ENCODE results near the gene PFKFB4. TPM values are rescaled to one million over a fixed set of nuclear protein-coding genes. Genes with fewer than 3 reads are reported as not detected.
"Not testable (repeated sequence)": the region's sequence is repeated elsewhere in the genome, so short reads cannot be mapped to it uniquely, and the experiment has no call there.

PFKFB4 gene
- total RNA-seq, 4 donors from 2014 or later = 1.8 to 2.9 (median 1.9) TPM

GRCh38 chr3:48493203-48493501 lies 63.5 kb downstream of the PFKFB4 start:
- no peaks in the 10 kb centered on the region for H3K4me1 ChIP-seq
- no peak overlapping the region for H3K27ac ChIP-seq (replicated peaks in 1 of 4)
- H3K4me3 ChIP-seq = no peak overlapping the region
- TF ChIP-seq EP300 (IDR thresholded peaks at IDR 0.05) (no peak), POLR2AphosphoS5 (IDR thresholded peaks at IDR 0.05) (no peak), POLR2A (IDR thresholded peaks at IDR 0.05; ENCODE audit: low read depth) (no peak)
- TF ChIP-seq, protein P1, sequence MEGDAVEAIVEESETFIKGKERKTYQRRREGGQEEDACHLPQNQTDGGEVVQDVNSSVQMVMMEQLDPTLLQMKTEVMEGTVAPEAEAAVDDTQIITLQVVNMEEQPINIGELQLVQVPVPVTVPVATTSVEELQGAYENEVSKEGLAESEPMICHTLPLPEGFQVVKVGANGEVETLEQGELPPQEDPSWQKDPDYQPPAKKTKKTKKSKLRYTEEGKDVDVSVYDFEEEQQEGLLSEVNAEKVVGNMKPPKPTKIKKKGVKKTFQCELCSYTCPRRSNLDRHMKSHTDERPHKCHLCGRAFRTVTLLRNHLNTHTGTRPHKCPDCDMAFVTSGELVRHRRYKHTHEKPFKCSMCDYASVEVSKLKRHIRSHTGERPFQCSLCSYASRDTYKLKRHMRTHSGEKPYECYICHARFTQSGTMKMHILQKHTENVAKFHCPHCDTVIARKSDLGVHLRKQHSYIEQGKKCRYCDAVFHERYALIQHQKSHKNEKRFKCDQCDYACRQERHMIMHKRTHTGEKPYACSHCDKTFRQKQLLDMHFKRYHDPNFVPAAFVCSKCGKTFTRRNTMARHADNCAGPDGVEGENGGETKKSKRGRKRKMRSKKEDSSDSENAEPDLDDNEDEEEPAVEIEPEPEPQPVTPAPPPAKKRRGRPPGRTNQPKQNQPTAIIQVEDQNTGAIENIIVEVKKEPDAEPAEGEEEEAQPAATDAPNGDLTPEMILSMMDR (IDR thresholded peaks at IDR 0.05) = no peak
- peaks cover 12 to 58% (median 41%) of the 10 kb centered on the region in 4 donors for H3K36me3 ChIP-seq
- DNase-seq (ENCODE audit: extremely low spot score) = no peak
- H3K9me3 ChIP-seq = no peaks in the 10 kb centered on the region
- intact Hi-C loops (cut with DNase I) = no loop called here
- no peaks in the 10 kb centered on the region for H3K27me3 ChIP-seq
- 92% methylated on average over 3 of the region's 3 CpGs for WGBS

GRCh38 chr3:48492461-48493202 lies 64.0 kb downstream of the PFKFB4 start:
- no peak for DNase-seq (ENCODE audit: extremely low spot score)
- intact Hi-C loops (cut with DNase I) = no loop called here
- Histone ChIP-seq H3K9me3 (no peaks in the 10 kb centered on the region), H3K4me3 (no peak overlapping the region), H3K36me3 (peaks cover 11 to 53% (median 36%) of the 10 kb centered on the region in 4 donors), H3K27me3 (no peaks in the 10 kb centered on the region), H3K4me1 (no peaks in the 10 kb centered on the region), H3K27ac (replicated peaks in 1 of 4) (no peak overlapping the region)
- TF ChIP-seq, protein P1 (IDR thresholded peaks at IDR 0.05) = no peak
- TF ChIP-seq POLR2A (IDR thresholded peaks at IDR 0.05; ENCODE audit: low read depth) (no peak), EP300 (IDR thresholded peaks at IDR 0.05) (no peak), POLR2AphosphoS5 (IDR thresholded peaks at IDR 0.05) (no peak)
- 81% methylated on average over 7 of the region's 7 CpGs for WGBS

GRCh38 chr3:48486952-48487351 lies 69.7 kb downstream of the PFKFB4 start:
- Histone ChIP-seq H3K27me3 (no peaks in the 10 kb centered on the region), H3K9me3 (no peaks in the 10 kb centered on the region), H3K4me1 (no peaks in the 10 kb centered on the region), H3K36me3 (peaks cover 0 to 6% (median 0%) of the 10 kb centered on the region in 4 donors), H3K27ac (replicated peaks in 1 of 4) (no peak overlapping the region), H3K4me3 (no peak overlapping the region)
- 94% methylated on average over 5 of the region's 5 CpGs for WGBS
- TF ChIP-seq, protein P1 (IDR thresholded peaks at IDR 0.05) = no peak
- no peak for TF ChIP-seq EP300 (IDR thresholded peaks at IDR 0.05)
- no peak for TF ChIP-seq POLR2A (IDR thresholded peaks at IDR 0.05; ENCODE audit: low read depth)
- TF ChIP-seq POLR2AphosphoS5 (IDR thresholded peaks at IDR 0.05) = no peak
- intact Hi-C loops (cut with DNase I) = no loop called here
- DNase-seq (ENCODE audit: extremely low spot score) = no peak

- H3K4me1 ChIP-seq; intact Hi-C loops (cut with DNase I); H3K4me3 ChIP-seq; H3K27me3 ChIP-seq; H3K9me3 ChIP-seq; H3K27ac ChIP-seq (replicated peaks in 1 of 4); DNase-seq (ENCODE audit: extremely low spot score): not testable (repeated sequence)
- H3K36me3 ChIP-seq = peaks cover 0 to 19% (median 8%) of the 10 kb centered on the region in 4 donors
- WGBS = 95% methylated on average over 6 of the region's 6 CpGs
These were observed 73.8 kb downstream of the PFKFB4 start for GRCh38 chr3:48482822-48483221.

DNA sequence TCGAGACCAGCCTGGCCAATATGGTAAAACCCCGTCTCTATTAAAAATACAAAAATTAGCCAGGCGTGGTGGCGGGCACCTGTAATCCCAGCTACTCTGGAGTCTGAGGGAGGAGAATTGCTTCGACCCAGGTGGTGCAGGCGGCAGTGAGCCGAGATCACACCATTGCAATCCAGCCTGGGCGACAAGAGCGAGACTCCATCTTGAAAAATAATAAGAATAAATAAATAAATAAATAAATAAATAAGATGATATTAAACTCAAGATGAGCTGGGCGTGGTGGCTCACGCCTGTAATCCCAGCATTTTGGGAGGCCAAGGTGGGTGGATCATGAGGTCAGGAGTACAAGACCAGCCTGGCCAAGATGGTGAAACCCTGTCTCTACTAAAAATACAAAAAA lies 75.7 kb downstream of the PFKFB4 start:
- H3K9me3 ChIP-seq; H3K4me3 ChIP-seq; H3K4me1 ChIP-seq; H3K27ac ChIP-seq (replicated peaks in 1 of 4); intact Hi-C loops (cut with DNase I); DNase-seq (ENCODE audit: extremely low spot score); H3K27me3 ChIP-seq: not testable (repeated sequence)
- H3K36me3 ChIP-seq = peaks cover 0 to 25% (median 11%) of the 10 kb centered on the region in 4 donors
- whole genome bisulfite sequencing = 97% methylated on average over 11 of the region's 11 CpGs
